NCI-H510A (cell line): Measurements from ENCODE around the gene KLRG1.

ENCODE experiments used
- DNase-seq: peaks from one replicate; lab custom pipeline; 2025; lab: John Stamatoyannopoulos, UW

The KLRG1 gene

DNA sequence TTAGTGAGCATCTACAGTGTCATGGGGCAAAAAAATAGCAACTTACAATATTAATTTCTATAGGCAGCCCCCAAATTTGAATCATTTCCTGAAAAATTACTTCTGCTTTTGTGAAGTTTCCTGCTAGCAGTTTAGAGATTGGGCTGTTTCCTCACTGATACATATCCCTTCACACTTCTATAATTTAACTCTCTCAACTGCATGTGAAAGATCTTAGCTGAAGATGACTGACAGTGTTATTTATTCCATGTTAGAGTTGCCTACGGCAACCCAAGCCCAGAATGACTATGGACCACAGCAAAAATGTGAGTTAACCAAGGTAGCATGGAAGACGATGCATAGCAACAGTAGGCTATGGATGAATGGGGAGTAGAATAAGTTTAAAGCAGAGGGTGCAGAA lies at the start of gene KLRG1:
TSS of gene KLRG1 (plus strand) at position 134 of the 400 bp plus-strand sequence. CDS start at position 224, 90 bp downstream.
- no peak for DNase-seq

DNA sequence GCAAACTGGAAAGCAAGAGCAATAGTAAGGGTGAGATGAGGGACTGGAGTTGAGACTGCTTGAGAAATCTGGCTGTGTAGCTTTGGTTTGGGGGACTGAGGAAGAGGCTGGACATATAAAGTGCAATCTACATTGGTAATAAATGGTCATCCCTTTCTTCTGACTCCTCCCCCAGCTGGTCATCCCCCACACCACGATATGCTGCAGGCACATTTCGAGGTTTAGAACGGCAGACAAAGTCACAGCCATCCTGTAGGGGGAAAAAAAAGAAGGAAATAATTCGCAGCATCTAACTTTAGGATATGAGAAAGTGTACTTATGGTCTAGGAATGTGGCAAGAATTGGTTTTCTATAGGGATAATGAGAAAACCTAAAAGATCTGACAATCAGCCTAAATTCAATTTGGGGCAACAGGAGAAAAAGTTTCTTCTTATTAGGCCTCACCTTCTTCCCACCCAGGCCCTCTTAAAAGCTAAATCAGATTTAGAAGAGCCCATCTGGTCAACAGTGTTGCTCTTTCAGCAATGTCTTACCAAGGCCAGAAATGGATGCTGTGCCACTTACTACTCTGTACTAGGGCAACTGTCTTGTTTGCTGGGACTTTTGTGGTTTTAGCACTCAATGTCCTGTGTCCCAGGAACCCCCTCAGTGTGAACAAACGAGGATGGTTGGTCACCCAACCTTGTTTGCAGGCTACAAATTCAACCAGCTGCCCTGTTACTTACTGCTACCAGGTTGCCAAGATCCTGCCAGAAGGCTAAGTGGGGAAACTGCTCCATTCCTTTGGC lies 47.5 kb upstream of the KLRG1 start:
- no peak for DNase-seq

DNA sequence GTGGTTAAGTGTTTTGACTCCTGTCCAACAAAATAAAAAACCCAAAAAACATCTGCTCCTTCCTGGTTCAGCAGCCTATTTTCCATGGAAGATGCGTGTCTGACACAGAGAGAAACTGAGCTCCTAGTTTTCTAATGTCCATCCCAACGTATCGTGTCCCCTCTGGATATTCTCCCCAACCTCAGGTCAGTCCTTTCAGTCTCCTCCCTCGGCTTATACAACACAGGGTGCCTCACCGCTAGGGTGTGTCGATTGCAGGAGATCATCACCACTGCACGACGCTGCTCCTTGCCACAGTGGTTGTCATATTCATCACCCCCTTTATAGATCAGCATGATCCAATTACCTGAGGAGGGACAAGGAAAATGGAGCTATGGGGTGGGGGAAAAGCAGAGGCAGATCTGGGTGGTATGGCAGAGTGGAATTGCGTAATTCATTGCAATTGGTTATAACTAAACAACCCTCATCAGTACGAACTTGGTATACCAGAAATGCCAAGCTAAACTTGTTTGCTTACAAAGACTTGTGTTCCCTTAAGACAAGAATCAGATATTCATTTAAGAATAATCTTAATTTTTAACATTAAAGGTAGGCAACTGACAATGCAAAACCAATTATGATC lies 45.7 kb upstream of the KLRG1 start:
- DNase-seq: no peak

DNA sequence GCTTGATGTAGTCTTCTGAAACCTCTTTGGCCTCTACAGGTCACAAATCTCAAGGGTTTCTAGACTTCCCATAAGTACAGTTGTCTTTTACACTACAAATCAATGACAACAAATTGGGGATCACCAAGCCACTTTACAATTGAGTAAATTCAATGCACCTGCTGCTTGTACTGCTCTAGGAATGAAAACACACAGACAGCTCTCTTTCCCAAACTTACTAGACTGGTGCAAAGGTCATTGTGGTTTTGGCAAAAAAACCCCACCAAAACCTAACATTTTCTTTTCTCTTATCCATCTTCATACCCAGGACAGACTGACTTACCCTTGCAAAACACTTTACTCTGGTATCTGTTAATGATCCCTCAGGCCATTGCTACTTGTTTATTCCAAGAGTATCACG lies 42.6 kb upstream of the KLRG1 start:
- no peak for DNase-seq

DNA sequence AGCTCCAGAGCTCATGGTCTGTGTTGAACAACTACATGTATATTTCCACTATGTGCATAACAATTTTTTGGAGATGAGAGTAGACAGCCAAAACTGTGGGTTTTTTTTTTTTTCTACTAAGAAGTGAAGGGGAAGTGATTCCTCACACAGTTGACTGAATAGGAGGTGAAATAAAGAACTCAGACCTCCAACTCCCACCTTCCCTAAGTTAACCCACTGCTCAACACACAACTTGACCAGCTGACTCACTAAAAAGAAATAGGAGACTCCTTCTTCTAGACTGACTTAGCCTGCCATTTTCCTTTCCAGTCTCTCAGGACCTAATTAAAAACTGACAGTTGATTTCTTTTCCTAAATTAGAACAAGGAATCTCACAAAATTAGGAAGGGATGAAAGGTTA lies 41.6 kb upstream of the KLRG1 start:
- DNase-seq: no peak

DNA sequence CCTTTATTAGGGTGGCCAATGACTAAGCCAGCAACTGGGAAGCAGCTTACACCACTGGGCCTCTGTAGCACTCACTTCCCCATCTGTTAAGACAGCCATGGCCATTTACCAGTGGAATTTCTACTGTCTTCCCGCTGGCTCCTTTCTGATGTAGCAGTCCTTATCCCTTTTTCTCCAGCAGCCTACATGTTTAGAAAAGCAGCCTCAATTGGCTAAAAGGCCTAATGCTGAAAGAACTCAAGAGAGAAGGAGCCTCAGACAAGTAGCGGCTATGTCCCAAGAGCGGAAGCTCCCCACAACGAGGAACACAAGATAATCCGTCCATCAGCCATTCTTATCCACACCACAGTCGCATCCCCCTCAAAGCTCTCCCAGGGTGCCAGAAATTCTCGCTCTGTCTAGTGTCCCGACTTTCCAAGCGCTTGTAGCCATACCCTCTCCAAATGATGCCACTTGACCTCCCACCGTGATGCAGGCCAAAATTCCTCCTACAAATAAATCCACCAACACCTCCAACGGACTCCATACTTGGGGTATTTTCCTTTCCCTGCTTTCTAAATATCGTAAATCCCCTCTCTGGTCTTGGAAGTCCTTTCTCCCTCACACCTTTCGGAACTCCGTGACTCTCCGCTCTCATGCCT lies 40.5 kb upstream of the KLRG1 start:
- DNase-seq: no peak

DNA sequence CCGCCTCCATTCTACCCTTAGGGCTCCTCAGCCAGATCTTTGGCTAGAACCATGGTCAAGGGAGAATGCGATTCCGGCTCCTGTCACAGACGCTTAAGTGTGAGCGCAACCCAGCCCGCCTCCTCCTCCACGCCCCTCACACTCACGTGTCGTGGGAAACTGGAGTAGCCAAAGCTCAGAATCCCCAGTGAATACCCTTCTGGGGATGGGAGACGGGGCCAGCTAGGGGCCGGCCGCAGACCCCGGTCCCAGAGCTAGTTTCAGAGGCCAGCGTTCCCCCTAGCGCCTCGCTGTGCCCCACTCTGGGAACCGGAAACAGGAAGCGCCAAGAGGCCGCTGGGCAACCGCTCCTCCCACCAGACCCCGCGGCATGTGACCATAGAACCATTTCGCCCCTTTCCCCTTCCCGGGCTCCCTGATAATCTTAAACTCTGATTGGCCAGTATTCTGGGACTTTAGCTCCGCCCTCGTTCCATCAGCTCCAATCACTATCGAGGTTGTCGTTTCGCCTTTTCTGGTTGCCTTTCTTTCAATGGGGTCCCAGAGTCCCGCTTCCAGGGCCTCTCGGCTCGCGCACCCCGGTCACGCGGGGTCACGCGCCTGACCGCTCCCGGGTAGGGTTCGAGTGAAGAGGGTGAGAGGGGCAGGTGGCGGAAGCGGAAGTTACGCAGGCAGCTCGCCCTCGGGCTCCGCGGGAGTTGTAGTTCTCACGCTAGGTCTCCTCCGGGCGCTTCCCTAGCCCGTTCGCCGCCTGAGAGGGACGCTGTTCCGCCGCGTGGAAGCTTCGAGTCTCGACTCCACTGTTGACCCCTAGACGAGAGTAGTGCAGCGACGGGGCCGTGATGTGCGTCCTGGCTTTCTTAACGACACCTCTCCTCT lies 39.8 kb upstream of the KLRG1 start, which contains the start of gene M6PR:
TSS of gene M6PR (minus strand) at position 304 of the 879 bp plus-strand sequence. CDS start 3,241 bp downstream, outside the sequence.
- DNase-seq: peak; percentile 95

DNA sequence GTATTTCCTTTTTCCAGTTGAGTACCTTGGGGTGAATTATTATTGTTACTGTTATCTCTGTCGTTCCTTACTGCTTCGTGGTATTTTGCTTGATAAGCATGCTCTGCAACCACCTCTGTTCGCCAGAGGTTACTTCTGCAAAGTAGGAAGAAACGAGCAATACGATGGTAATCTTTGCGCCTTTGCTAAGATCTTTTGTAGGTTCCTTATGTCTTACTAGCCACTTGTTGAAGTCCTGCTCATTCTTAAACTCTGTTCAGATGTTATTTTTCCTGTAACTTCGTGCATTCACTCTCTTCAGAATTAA lies 39.2 kb upstream of the KLRG1 start:
- DNase-seq: no peak

DNA sequence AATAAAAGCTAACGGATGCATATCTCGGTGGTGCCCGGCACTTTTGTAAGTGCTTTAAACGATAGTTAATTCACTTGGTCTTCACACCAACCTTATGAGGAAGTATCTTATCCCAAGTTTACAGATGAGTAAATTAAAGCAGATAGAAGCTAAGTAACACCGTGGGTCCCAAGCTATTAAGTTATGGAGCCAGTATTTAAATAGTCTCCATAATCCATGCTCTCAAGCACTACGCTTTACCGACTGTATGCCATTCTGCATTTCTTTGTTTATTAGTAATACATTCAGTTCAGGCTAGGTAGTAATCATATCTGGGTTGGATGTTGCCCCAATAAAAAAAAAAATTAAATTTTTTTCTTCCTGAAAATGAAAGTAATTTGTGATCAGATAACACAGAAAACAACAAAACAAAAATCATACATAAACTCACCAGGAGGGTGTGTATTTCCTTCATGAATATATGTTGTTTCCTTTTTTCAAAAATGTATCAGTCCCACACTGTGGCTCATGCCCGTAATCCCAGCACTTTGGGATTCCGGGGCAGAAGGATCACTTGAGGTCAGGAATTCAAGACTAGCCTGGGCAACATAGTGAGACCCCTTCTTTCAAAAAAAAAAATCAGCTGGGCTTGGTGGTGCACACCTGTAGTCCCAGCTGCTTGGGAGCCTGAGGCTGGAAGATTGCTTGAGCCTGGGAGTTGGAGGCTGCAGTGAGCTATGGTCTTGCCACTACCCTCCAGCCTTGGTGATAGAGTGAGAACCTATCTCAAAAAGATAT lies 38.5 kb upstream of the KLRG1 start:
- no peak for DNase-seq

DNA sequence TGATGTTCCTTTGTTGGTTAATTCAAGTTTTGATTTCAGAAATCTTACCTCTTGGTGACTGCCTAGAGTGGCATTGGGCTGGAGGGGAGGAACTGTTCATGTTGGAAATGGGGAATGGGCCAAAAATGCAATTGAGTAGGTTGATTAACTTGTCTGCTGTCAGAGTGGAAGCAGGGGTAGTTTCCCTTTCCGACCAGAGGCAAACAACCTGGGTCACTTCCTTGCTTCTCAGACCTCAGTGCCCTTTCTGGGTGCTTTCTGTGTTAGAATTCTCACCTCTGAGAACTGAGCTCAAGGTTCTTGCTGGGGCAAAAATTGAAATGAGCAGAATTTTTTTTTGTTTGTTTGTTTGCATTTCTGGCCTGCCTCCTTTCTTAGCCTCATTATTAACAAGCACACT lies 37.6 kb upstream of the KLRG1 start:
- no peak for DNase-seq

DNA sequence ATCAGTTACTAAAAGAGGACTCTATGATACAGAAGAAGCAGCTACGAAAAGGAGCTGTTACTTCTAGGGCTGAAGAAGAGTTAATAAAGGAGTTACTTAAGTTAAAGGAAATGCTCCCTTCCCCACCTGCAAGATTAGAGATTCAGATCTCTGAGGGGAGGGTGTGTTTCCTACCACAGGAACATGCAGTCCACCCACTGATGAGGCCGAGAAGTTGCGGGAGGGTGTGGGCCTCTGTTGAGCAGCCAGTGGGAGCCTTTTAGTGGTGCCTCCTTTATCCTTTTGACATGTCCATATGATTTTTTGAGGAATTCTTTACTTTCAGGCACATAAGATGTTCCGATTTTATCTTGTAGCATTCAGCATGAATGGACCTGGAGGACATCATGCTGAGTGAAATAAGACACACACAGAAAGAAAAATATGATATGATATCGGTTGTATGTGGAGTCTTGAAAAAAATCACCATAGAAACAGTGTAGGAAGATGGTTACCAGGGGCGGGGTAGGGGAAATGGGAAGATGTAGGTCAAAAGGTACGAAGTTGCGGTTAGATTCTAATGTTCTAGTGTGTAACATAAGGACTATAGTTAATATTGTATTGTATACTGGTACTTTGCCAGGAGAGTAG lies 35.5 kb upstream of the KLRG1 start:
- DNase-seq: no peak

DNA sequence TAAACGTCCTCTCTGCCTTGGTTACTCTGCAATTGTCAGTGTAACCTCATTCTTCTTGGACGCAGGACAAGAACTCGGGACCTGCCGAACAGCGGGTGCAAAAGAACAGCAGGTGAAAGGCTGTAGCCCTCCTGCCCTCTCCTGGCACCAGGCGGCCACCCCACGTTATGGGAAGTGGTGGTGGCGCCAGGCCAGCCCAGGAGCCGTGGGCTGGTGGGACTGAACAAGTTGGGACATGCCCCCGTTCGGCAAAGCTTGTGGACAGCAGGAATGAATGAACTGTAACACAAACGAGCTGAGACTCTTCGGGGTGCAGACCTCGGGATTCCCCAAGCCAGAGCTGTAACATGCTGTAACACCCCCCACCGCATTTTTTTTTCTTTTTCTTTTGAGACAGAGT lies 33.3 kb upstream of the KLRG1 start:
- DNase-seq: no peak

DNA sequence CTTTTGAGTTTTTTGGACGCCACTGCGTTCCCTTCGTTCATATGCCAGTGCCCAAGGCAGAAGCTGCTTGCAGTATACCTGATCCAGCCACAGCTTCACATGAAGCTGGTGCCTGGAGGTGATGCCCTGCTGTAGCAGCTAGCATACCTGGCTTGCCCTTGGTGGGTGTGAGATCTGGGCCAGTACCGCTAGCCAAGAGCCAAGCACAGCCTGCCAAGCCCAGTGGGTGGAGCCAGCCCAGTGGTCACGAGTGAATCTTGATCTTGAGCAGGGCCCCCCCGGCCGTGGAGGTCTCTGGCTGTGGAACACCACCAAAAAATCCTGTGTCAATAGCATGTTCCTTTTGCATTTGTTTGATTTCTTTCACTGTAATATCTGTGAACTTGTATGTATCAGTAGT lies 32.6 kb upstream of the KLRG1 start:
- no peak for DNase-seq

DNA sequence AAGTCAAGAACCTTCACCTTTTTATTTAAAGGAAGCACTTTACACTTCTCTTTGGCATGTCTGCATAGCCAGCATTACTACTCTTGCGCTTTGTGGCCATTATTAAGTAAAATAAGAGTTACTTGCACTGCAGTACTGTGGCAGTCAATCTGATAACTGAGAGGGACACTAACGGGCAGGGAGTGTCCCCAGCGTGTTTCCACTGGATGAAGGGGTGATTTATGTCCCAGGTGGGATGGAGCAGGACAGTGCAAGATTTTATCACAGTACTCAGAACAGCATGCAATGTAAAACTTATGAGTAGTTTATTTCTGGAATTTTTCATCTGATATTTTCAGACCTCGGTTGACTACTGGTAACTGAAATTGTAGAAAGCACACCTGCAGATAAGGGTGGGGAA lies 31.8 kb upstream of the KLRG1 start:
- no peak for DNase-seq

DNA sequence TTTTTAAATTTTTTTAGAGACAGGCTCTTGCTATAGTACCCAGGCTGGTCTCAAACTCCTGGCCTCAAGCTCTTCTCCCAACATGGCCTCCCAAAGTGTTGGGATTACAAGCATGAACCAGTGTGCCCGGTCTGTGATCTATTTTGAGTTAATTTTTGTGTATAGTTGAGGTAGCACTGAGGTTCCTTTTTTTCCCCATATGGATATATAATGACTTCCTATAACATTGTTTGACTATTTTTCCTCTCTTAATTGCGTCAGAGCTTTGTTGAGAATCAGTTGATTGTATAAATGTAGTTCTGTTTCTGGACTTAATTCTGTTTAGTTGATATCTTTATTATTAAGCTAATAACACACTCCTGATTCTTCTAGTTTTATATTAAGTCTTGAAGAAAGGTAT lies 31.3 kb upstream of the KLRG1 start:
- DNase-seq: no peak

DNA sequence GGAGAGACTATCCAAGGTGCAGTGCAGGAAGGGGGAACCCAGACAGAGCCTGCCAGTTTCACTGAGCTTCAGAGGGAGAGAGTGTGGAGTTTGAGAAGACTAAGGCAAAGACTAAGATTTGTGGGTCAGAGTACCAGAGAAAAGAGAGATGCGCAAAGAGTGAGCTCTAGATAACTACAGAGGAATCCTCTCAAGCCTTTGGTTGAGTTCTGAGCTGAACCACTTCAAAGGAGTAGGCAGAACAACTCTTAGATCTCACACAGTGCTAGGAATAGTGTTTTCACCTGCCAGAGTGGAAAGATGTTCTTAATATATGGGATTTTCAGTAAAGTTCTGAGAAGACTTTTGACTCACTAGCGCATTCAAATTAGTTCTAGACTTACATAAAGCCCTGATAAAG lies 29.2 kb upstream of the KLRG1 start:
- DNase-seq: no peak

DNA sequence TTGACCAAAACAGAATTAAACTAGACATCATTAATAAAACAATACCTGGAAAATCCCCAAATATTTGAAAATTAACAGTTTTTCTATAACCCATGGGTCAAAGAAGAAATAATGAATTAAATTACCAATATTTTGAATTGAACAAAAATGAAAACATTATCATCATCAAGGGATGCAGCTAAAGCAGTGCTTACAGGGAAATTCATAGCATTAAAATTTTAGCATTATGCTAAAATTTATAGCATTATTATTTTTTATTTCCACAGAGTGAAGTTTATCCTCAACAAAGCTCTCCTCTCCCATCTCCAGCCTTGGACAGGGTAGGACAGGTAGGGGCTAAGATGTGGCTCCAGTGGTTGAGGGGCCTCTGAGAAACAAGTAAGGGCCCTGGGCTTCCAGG lies 20.6 kb upstream of the KLRG1 start:
- no peak for DNase-seq

DNA sequence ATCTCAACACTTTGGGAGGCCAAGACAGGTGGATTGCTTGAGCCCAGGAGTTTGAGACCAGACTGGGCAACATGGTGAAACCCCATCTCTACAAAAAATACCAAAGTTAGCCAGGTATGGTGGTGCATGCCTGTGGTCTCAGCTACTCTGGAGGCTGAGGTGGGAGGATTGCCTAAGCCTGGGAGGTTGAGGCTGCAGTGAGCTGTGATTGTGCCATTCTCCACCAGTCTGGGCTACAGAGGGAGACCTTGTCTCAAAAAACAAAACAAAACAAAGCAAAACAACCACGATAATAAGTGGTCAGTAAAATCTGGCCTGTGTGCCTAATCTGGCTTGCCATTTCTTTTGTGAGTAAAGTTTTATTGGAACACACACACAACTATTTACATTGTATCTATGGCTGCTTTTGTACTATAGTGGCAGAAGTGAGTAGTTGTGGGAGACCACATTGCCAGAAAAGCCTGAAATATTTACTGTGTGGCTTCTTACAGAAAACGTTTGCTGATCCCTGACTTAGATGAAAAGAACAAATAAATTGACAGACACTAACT lies 19.4 kb upstream of the KLRG1 start:
- no peak for DNase-seq

DNA sequence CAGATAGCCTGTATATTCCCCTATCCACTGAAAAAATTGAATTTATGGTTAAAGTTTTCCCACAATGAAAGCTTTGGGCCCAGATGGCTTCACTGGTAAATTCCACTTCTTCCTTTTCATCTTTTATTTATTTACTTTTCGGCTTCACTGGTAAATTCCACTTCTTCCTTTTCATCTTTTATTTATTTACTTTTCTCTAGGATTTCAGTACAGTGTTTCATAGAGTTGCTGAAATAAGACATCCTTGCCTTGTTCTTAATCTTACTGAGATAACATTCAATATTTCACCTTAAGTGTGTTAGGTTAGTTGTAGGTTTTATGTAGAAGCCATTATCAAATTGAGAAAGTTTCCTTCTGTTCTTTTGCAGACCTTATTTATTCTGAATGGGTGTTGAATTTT lies 18.9 kb upstream of the KLRG1 start:
- DNase-seq: no peak

DNA sequence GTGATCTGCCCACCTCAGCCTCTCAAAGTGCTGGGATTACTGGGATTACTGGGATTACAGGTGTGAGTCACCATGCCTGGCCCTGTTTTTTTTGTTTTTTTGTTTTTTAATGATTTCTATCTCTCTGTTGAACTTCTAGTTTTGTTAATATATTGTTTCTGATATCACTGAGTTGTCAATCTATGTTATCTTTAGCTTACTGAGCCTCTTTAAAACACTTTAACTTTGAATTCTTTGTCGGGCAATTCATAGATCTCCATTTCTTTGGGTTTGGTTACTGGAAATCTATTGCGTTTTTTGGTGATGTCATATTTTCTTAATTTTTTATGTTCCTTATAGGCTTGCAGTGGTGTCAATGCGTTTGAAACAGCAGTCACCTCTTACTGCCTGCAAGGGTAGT lies 9.2 kb upstream of the KLRG1 start:
- DNase-seq: no peak

DNA sequence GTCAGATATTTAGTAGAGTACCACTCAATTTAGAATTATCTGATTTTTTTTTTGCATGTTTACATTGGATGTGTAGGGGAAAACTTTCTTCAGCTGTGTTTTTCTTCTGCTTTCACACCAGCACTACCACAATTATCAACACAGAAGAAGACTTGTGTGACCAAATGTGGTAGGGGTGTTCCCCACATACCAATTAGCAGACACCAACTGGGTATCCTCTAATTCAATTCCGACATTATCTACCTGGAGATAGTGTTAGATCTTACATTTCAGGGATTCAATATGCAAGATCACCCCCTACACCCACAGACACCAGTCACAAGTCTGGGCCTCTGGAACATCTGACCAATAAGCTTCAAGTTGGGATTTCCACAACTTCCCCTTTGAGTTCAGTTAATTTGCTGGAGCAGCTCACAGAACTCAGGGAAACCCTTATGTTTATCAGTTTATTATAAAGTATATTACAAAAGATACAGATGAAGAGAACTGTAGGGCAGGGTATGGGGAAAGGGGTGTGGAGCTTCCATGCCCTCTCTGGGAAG lies 4.1 kb upstream of the KLRG1 start:
- DNase-seq: no peak
